HG03175 (cell line): ENCODE data around the gene MCTP1.
A peak's percentile ranks its signal among the peaks of the same experiment; 100 is the strongest.
"Not testable (repeated sequence)": the region's sequence is repeated elsewhere in the genome, so short reads cannot be mapped to it uniquely, and the experiment has no call there.

Experiments used
- ATAC-seq: cut with Tn5 transposase; IDR thresholded peaks from one replicate; pipeline ENCODE4 v1.9.1; 2021; ENCODE audit warnings: mild to moderate bottlenecking, moderate library complexity; ENCODE audit not compliant: unreplicated experiment

The MCTP1 gene

GRCh38 chr5:94841598-94842322, 443.1 kb downstream of the MCTP1 start:
- ATAC-seq, result no peak

GRCh38 chr5:94833851-94834250, 451.0 kb downstream of the MCTP1 start:
- ATAC-seq, result no peak

GRCh38 chr5:94832685-94833084, 452.2 kb downstream of the MCTP1 start:
- no peak for ATAC-seq

DNA sequence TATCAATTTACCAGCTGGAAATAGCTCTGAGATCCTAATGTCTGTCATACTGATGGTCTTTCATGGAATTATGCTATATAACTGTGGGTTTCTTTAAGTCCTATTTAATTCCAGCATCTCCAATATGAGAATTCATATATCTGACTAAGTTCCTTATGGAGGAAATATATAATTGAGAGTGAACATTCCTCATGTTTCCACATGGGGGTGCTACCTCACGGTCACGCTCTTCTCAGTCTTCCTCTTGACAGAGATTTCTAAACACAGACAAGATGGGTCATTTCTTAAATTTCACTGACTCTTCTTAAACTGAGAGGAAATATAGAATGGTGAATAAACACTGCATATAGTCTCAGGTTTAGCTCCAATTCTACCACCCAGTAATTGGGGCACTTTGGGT, 454.4 kb downstream of the MCTP1 start:
- ATAC-seq, result peak; percentile 65

- not testable (repeated sequence) for ATAC-seq
These were observed 456.7 kb downstream of the MCTP1 start for GRCh38 chr5:94828222-94828621.

GRCh38 chr5:94820488-94820887, 464.4 kb downstream of the MCTP1 start:
- no peak for ATAC-seq

- ATAC-seq, result no peak
These were observed 466.0 kb downstream of the MCTP1 start for GRCh38 chr5:94818904-94819303.

DNA sequence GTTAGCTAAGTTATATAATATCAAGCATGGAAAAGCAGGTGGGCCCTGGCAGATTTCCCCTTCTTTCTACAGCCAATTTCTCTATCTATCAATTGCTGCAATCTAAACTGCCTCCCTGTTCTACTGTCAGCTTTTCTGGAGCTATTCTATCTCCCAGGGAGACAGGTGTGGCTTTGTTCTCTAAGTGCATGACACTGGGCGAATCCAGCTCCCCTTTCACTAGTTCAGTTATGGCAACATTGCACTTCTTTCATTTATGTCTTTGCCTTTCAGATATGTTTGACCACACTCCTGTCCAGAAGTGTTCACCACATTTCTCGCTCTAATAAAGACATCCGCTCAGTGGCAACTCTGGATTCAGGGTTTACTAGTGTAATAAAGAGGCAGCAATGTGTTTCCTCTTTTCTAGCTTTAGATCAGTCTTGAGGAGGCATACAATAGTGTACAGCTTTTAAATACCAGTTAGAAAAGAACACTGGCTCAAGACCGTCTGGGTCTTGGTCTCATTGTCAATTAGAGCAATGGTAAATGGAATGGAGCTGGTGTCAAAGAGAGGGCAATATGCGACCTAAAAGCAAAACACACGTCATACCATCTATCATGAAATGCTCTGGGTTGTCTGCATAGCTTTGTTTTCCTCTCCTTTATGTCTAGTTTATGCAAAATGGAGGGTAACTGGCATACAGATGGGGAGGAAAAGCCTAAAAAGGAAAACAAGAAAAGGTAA, 469.4 kb downstream of the MCTP1 start:
- ATAC-seq, result no peak

- no peak for ATAC-seq
These were observed 472.7 kb downstream of the MCTP1 start for GRCh38 chr5:94812232-94812631.

GRCh38 chr5:94811331-94811730, 473.6 kb downstream of the MCTP1 start:
- no peak for ATAC-seq

GRCh38 chr5:94810877-94811276, 474.0 kb downstream of the MCTP1 start:
- ATAC-seq, result no peak

DNA sequence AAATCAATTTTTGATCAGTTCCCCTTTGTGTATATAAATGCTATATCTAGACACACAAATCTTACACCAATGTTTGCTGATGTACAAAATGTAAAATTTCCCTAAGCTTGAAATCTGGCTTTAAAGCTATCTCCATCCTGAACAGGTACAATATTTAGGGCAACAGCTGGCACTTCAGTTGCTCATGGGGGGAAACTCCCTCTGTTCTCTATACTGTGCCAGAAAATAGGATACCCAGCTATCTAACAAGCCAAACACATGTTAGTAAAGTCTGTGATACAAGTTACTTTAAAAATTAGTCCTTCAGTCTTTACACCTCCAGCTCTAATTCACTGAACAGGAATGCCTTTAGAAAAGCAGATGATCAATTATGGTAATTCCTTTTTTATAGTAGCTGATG, 474.6 kb downstream of the MCTP1 start:
- no peak for ATAC-seq

- no peak for ATAC-seq
These were observed 476.4 kb downstream of the MCTP1 start for GRCh38 chr5:94808497-94808896.

DNA sequence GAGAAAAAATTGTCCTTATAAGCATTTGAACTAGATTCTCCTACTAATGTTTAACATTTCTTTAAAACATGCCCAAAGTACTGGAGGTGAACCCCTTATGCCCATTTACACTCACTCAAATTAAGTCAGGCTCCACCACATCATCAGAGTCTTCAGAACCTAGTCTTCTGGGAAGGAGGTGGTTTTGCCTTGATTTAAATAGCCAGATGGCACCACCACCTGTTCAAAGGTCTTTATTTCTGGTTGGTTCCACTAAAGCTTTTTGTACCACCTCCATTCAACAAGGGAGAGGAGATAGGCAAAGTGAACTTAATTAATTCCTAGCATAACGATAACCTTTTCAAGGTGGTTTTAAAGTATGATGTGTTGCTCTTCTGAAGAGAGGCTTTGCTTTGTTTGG, 476.9 kb downstream of the MCTP1 start:
- ATAC-seq, result no peak

DNA sequence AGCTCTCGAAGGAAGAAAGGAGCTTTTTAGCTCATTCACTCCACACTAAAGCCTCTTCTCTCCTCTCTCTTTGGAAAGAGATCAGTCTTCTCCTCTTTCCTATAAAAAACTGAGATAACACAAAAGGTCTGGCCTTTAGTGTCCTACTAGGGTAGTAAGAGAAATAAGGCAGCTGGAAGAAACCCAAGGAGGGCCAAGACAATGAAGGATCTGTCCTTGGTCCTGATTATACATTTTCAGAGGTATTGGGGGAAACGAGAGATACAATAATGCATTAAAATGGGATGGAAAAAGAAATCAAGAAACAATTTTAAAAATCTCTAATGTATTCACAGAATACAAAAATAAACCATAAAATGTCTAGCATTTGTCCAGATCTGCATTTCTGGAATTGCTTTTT, 482.4 kb downstream of the MCTP1 start:
- ATAC-seq, result no peak

GRCh38 chr5:94796586-94796985, 488.3 kb downstream of the MCTP1 start:
- no peak for ATAC-seq

- ATAC-seq, result peak; percentile 38
These were observed 491.1 kb downstream of the MCTP1 start for GRCh38 chr5:94793816-94794198.

DNA sequence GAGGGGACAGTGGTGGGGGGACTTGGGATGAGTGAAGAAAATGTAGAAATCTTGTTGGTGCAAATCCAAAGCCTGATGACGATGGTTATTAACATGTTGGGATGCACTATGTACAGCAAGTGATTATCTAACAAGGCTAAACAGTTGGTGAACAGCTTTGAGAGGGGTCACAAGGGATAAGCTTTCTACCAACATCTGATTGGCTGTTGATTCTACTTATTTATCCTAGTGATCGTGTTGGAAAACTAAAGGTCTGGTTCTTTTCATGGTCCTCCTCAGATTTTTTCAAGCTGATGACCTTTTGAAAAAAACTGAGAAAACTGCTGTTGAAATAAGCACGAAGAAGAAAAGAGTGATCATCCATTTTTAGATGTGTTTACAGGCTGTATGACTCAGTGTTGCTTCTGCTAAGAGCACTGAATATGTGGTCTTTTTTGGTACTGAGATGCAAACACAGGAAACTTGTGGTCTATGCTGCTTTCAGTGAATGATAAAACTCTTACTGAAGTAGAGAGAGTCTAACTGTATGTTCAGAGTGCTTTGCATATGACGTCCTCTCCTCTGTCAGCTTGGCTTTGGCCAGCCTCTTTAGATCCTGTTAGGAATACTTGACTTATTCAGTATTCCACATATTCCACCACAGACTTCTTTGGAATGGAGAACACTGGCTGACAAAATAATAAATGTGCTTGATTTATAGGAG, 491.6 kb downstream of the MCTP1 start:
- ATAC-seq, result peak; percentile 99

- no peak for ATAC-seq
These were observed 493.1 kb downstream of the MCTP1 start for GRCh38 chr5:94791829-94792228.

- no peak for ATAC-seq
These were observed 496.4 kb downstream of the MCTP1 start for GRCh38 chr5:94788527-94788926.

- ATAC-seq, result no peak
These were observed 500.1 kb downstream of the MCTP1 start for GRCh38 chr5:94784536-94785505.
